Peyer's patch (tissue), 4 donors: ENCODE data around the gene SH3TC2.

ENCODE experiments used
- POLR2A ChIP-seq, 2 donors: fragments of 450-650 bp; IDR thresholded peaks; one replicate each; pipeline ENCODE4 v1.5.1; 2017; ENCODE audit warnings: antibody characterized with exemption in 2 of 2, mild to moderate bottlenecking in 2 of 2, moderate library complexity in 2 of 2
- TF ChIP-seq, protein P1 (sequence below), 6 experiments: fragments of 450-650 bp in 4 of 6; fragments of 200-600 bp in 2 of 6; sonication (generic) in 1 of 6; IDR thresholded peaks; one replicate each; pipeline ENCODE4 v1.5.1; 2017 to 2019; ENCODE audit warnings: antibody characterized with exemption in 6 of 6, mild to moderate bottlenecking in 3 of 6, moderate library complexity in 1 of 6

DNA sequence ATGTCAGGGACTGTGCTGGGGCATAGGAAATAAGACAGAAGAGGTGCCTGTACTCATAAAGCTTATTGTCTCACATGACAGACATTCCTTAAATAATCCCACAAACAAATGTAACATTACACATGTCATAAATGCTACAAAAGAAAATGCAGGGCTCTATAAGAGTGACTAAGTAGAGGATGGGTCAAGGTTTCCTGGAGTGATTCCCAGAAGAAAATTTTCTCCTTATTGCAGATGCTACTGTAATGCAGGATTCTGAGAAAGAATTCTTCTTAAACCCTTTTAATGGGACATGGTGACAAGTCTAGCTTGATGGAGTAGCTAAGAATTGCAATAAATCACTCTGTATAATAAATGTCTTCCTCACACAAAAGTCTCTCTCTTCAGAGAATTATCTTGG lies 55.7 kb downstream of the SH3TC2 start:
- TF ChIP-seq, protein P1, sequence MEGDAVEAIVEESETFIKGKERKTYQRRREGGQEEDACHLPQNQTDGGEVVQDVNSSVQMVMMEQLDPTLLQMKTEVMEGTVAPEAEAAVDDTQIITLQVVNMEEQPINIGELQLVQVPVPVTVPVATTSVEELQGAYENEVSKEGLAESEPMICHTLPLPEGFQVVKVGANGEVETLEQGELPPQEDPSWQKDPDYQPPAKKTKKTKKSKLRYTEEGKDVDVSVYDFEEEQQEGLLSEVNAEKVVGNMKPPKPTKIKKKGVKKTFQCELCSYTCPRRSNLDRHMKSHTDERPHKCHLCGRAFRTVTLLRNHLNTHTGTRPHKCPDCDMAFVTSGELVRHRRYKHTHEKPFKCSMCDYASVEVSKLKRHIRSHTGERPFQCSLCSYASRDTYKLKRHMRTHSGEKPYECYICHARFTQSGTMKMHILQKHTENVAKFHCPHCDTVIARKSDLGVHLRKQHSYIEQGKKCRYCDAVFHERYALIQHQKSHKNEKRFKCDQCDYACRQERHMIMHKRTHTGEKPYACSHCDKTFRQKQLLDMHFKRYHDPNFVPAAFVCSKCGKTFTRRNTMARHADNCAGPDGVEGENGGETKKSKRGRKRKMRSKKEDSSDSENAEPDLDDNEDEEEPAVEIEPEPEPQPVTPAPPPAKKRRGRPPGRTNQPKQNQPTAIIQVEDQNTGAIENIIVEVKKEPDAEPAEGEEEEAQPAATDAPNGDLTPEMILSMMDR (IDR thresholded peaks at IDR 0.05) = no peak
- no peak for TF ChIP-seq POLR2A (IDR thresholded peaks at IDR 0.05)
